Astrocyte (in vitro differentiated cells and primary cell): ENCODE data around the gene TBX2.

Source experiments
- EZH2 ChIP-seq: IDR thresholded peaks from 2 replicates; pipeline ENCODE4 v1.6.1; 2012; ENCODE audit warnings: mild to moderate bottlenecking, low read length, inconsistent platforms; ENCODE audit not compliant: insufficient read depth
- TF ChIP-seq, protein P1 (sequence below): IDR thresholded peaks from 2 replicates; pipeline ENCODE4 v1.5.1; 2011; ENCODE audit warnings: low read depth, mild to moderate bottlenecking, inconsistent platforms, low read length, moderate library complexity; ENCODE audit not compliant: insufficient read depth

DNA sequence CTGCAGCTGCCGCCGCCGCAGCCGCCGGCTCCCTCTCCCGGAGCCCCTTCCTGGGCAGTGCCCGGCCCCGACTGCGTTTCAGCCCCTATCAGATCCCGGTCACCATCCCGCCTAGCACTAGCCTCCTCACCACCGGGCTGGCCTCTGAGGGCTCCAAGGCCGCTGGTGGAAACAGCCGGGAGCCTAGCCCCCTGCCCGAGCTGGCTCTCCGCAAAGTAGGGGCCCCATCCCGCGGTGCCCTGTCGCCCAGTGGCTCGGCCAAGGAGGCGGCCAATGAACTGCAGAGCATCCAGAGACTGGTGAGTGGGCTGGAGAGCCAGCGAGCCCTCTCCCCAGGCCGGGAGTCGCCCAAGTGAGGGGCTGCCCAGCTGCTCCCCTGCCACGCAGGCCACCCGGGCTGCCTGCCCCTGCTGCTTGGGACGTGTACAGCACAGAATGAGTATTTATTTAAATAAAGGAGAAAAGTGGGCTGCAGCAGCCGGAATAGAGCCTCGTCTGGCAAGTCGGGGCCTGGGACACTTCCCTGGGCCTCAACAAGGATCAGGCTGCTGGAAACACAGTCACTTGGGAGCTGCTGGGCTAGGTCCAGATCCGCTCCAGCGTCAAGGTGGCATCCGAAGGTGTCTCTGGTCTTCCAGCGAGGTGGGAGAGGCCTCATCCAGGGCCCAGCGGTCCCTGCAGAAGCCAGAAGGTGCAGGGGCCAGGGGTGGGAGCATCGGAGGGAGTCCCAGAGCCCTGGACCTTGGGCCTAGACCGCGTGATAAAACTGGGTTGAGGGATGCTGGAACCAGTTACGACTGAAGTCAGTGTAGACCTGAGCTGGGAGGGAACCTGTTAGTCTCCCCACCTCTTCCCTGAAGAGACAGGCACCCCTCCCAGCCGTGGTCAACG, 8.8 kb downstream of the TBX2 start:
- TF ChIP-seq, protein P1, sequence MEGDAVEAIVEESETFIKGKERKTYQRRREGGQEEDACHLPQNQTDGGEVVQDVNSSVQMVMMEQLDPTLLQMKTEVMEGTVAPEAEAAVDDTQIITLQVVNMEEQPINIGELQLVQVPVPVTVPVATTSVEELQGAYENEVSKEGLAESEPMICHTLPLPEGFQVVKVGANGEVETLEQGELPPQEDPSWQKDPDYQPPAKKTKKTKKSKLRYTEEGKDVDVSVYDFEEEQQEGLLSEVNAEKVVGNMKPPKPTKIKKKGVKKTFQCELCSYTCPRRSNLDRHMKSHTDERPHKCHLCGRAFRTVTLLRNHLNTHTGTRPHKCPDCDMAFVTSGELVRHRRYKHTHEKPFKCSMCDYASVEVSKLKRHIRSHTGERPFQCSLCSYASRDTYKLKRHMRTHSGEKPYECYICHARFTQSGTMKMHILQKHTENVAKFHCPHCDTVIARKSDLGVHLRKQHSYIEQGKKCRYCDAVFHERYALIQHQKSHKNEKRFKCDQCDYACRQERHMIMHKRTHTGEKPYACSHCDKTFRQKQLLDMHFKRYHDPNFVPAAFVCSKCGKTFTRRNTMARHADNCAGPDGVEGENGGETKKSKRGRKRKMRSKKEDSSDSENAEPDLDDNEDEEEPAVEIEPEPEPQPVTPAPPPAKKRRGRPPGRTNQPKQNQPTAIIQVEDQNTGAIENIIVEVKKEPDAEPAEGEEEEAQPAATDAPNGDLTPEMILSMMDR, result no peak
- TF ChIP-seq EZH2, result no peak
